ENCODE data around the gene MYL3.

MYL3 gene

DNA sequence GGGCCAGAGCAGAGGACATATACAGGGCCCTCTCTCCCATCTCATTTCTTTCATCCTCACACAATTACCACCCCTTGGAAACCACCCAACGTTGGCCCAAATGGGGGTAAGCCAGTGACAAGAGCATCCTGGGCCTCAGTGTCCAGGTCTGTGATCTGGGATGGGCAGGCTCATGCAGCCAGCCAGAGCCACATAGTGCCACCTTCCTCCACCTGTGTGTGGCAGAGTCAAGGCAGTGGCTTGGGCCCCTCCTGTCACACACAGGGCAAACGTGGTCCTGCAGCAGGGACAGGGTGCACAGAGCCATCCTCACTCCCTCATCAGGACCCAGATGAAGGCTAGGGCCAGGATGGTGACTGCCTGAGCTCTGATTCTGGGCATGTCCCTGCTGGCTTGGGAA, 2.3 kb upstream of the MYL3 start:
- H3K36me3 ChIP-seq (ENCODE audit: control insufficient read depth, insufficient read depth, low read length): no peaks in the 10 kb centered on the region
- H3K27me3 ChIP-seq (ENCODE audit: control insufficient read depth, insufficient read depth, low read length): no peaks in the 10 kb centered on the region
- peaks cover 16% of the 10 kb centered on the region for H3K4me1 ChIP-seq (ENCODE audit: control insufficient read depth, insufficient read depth, low read length)
- H3K27ac ChIP-seq (ENCODE audit: low read depth, low read length): no peak overlapping the region
- H3K4me3 ChIP-seq (ENCODE audit: low read length): no peak overlapping the region
- H3K9ac ChIP-seq (ENCODE audit: low read length): no peak overlapping the region

DNA sequence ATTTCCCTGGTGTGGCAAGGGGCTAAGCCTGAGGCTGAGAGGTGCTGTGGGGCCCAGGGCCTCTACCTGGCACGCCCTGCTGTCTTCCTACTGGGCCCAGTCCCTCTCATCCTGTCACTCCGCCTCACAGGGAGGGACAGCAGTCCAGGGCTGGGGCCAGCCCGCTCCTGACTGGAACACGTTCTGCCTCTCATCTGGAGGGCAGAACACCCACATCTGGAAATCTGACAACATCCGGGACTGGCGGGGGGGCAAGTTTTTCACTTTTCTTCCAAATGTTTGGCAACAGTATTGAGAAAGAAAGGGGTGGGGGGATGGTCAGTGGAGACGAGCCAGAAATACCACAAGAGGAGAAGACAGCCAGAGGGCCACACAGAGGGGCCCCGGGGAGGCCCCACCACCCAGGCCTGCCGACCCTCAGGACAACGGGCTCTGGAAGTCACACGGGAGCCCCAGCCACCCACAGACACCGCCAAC, 1.8 kb upstream of the MYL3 start:
- H3K4me1 ChIP-seq (ENCODE audit: control insufficient read depth, insufficient read depth, low read length): peaks cover 16% of the 10 kb centered on the region

DNA sequence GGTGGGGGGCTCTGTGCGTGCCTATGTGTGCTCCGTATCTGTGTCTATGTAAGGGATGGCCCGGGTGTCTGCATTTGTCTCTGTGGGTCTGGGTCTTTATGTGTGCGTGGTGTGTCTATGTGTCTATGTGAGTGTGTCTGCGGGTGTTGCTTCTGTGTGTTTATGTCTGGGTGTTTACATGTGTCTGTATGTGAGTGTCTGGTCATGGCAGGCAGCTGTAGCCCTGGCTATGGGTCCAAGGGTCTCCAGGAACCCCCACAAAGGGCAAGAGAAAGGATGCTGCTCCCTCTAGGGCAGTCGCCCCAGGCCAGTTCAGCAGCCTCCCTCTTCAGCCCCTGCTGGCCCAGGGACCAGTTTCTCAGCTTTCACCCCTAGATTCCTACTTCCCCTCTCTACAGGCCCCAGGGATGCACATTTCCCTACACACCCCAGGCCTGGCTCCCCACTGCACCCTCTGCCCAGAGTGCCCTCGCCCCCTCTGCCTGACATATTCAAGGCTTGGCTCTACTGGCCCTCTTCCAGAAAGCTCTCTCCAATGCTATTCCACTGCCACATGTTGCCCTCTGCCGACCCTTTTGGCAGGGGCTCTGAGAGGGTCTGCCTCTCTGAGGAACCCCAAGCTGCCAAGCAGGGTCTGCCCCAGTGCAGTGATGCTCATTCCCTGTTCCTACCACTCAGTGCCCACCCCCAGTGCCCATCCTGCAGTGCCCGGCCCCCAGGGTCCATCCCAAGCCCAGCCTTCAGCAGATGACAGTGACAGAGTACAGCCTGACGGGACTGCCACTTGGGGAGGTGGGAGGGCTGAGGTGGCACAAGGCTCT, 1.0 kb upstream of the MYL3 start:
- Histone ChIP-seq H3K9ac (ENCODE audit: low read length) (no peak overlapping the region), H3K4me3 (ENCODE audit: low read length) (no peak overlapping the region), H3K27ac (ENCODE audit: low read depth, low read length) (no peak overlapping the region), H3K4me1 (ENCODE audit: control insufficient read depth, insufficient read depth, low read length) (peaks cover 16% of the 10 kb centered on the region), H3K27me3 (ENCODE audit: control insufficient read depth, insufficient read depth, low read length) (no peaks in the 10 kb centered on the region), H3K36me3 (ENCODE audit: control insufficient read depth, insufficient read depth, low read length) (no peaks in the 10 kb centered on the region)

More for the DNA sequence above, 1.8 kb upstream of the MYL3 start:
- Histone ChIP-seq H3K4me3 (ENCODE audit: low read length) (no peak overlapping the region), H3K36me3 (ENCODE audit: control insufficient read depth, insufficient read depth, low read length) (no peaks in the 10 kb centered on the region), H3K27me3 (ENCODE audit: control insufficient read depth, insufficient read depth, low read length) (no peaks in the 10 kb centered on the region), H3K9ac (ENCODE audit: low read length) (no peak overlapping the region), H3K27ac (ENCODE audit: low read depth, low read length) (no peak overlapping the region)

DNA sequence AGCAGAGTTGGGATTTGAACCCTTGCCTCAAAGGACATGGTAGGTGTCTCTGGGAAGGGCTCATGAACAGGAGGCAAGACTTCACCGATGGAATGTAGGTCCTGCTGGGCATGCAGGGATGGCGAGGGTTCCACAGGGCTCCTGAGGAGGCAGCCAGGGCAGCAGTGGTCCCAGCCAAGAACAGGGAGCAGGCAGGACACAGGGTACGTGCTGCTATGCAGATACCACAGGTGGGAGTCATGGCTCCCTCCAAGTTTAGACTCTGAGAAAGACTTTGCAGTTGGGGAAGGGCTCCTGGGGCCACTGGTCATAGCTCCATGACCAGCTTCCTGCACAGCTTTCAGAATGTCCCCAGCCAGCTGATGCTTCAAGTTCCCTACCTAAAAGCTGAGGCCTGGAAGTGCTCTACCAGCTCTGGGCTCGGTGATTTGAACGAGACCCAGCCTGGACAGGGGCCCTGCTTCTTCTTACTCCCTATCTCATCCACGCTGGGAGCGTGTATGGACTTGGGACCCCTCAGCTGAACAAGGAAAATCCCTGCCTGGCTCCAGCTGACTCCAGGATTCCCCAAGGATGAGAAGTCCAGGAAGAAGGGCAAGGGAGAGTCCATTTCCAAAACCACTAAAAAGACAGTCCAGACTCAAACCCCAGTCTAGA, 747 bp downstream of the MYL3 start:
- no peak overlapping the region for H3K4me3 ChIP-seq (ENCODE audit: low read length)
- no peak overlapping the region for H3K27ac ChIP-seq (ENCODE audit: low read depth, low read length)
- H3K36me3 ChIP-seq (ENCODE audit: control insufficient read depth, insufficient read depth, low read length): no peaks in the 10 kb centered on the region
- peaks cover 6% of the 10 kb centered on the region for H3K4me1 ChIP-seq (ENCODE audit: control insufficient read depth, insufficient read depth, low read length)
- H3K9ac ChIP-seq (ENCODE audit: low read length): no peak overlapping the region
- H3K27me3 ChIP-seq (ENCODE audit: control insufficient read depth, insufficient read depth, low read length): no peaks in the 10 kb centered on the region

DNA sequence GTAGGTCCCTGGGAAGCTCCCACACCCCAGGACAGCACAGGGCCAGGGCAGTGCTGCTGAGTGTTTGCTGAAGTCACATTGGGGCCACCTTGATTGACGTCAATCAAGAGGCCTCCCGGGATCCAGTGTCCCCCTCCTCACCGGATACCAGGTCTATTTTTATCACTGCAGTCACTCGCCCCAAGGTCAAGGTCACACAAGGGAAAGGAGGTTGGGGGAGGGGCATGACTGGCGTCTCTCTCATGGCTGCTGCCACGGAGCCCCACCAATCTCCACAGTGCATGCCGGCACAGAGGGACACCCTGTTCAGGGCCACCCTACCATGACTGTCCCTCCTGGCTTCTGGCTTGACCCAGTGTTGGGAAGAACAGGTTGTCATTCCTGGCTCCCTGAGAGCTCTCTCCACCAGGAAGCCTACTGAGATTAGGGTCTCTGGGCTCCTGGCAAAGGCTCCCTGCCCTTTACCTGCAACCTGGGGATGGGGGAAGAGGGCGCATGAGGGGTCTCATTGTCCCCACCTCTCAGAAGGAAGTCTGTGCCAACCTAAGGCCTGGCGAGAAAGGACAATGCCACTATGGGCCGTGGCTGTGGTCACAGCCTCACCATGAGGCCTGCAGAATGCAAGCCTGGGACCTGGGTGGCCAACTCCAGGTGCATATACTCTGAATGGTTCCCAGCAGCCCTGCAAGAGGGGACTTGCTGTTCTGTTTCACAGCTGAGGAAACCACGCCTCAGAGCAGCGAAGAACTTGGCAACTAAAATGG, 1.5 kb downstream of the MYL3 start:
- Histone ChIP-seq H3K9ac (ENCODE audit: low read length) (no peak overlapping the region), H3K36me3 (ENCODE audit: control insufficient read depth, insufficient read depth, low read length) (no peaks in the 10 kb centered on the region), H3K27me3 (ENCODE audit: control insufficient read depth, insufficient read depth, low read length) (no peaks in the 10 kb centered on the region), H3K27ac (ENCODE audit: low read depth, low read length) (no peak overlapping the region), H3K4me3 (ENCODE audit: low read length) (no peak overlapping the region), H3K4me1 (ENCODE audit: control insufficient read depth, insufficient read depth, low read length) (no peaks in the 10 kb centered on the region)

DNA sequence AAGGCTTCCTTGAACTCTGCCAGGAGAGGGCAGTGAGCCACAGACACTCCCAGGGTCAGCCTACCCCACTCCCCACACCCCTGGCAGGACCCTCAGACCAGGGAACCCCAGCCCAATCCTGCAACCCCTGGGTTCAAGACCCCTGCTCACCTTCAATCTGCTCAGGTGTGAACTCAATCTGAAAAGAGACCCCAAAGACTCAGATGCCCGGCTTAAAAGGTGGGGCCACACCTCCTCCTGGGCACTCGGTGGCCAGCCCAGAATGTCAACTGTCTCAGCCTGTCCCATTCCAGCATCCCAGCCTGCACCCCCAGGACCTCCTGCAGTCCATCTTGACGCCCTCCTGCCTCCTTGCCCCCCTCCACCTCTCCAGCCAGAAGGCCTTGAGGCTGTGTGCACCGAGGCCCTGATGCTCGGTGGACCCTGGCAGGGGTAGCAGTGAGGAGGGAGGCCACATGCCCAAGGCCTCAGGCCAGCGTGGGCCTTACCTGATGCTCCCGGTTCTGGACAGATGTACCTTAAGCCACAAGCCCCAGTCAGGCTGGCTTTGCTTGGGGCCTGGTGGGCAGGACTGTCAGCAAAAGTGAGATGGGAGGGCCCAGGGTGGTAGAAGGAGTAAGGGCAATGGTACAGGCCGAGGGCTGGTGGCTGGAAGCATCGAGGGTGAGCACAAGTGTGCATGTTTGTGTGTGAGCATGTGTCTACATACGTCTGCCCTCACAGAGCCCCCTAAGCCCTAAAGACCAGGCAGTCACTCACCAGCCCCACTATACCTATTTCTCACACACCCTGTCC, 2.2 kb downstream of the MYL3 start:
- Histone ChIP-seq H3K27me3 (ENCODE audit: control insufficient read depth, insufficient read depth, low read length) (no peaks in the 10 kb centered on the region), H3K4me3 (ENCODE audit: low read length) (no peak overlapping the region), H3K36me3 (ENCODE audit: control insufficient read depth, insufficient read depth, low read length) (no peaks in the 10 kb centered on the region), H3K4me1 (ENCODE audit: control insufficient read depth, insufficient read depth, low read length) (no peaks in the 10 kb centered on the region), H3K27ac (ENCODE audit: low read depth, low read length) (no peak overlapping the region), H3K9ac (ENCODE audit: low read length) (no peak overlapping the region)

DNA sequence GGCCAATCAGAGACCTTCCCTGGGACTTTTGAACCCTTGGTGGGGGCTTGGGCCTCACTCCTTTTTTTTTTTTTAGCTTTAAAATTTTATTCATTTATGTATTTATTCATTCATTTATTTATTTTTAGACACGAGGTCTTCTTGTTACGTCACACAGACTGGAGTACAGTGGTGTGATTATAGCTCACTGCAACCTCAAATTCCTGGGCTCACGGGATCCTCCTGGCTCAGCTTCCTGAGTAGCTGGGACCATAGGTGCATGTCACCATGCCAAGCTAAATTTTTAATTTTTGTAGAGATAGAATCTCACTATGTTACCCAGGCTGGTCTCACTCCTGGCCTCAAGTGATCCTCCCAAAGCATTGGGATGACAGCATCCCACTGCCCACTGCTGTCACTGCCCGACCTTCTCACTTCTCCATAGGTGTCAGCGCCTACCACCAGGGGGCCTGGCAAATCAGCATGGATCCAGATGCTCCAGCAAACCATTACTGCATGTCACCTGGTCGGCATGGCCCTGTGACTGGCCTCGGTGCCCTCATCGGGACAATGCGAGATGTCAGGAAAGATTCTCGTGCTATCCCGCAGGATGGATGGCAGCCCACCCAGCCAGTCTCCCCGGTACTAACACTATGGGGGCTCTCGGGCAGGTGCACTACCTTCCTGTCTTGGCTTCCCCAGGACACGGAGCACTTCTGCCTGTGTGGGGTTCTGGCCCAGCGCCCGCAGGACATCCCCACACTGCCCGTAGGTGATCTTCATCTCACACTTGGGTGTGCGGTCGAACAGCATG, 3.0 kb downstream of the MYL3 start:
- Histone ChIP-seq H3K27me3 (ENCODE audit: control insufficient read depth, insufficient read depth, low read length) (no peaks in the 10 kb centered on the region), H3K36me3 (ENCODE audit: control insufficient read depth, insufficient read depth, low read length) (no peaks in the 10 kb centered on the region), H3K27ac (ENCODE audit: low read depth, low read length) (no peak overlapping the region), H3K4me1 (ENCODE audit: control insufficient read depth, insufficient read depth, low read length) (no peaks in the 10 kb centered on the region), H3K4me3 (ENCODE audit: low read length) (no peak overlapping the region), H3K9ac (ENCODE audit: low read length) (no peak overlapping the region)

DNA sequence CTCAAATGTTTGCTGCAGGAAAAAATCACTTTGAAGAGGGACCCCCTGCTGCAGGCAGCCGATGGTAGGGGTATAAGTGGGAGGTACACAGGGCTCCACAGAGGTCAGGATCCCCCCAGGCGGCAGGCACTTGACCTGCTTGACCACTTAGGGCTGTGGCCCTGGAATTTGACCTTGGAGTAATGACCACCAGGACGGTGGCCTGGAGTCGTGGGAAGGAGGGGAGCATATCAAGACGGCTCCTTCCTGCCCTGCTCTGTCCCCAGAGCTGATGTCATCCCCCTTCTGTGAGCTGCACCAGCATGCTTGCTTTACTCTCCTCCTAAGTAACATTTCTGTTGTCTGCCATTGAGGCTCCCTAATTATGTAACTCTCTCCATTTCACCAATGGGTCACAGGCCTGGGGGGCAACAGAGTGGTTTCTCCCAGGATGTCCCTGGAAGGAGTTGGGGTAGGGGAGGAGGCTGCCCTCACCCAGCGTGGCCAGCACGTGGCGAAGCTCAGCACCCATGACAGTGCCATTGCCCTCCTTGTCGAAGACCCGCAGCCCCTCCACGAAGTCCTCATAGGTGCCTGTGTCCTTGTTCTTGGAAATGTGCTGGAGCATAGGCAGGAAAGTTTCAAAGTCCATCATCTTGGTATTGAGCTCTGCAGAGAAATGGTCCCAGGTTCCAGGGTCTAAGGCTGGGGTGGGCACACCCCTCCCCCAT, 4.1 kb downstream of the MYL3 start:
- Histone ChIP-seq H3K27ac (ENCODE audit: low read depth, low read length) (no peak overlapping the region), H3K9ac (ENCODE audit: low read length) (no peak overlapping the region), H3K27me3 (ENCODE audit: control insufficient read depth, insufficient read depth, low read length) (no peaks in the 10 kb centered on the region), H3K4me3 (ENCODE audit: low read length) (no peak overlapping the region), H3K4me1 (ENCODE audit: control insufficient read depth, insufficient read depth, low read length) (no peaks in the 10 kb centered on the region), H3K36me3 (ENCODE audit: control insufficient read depth, insufficient read depth, low read length) (no peaks in the 10 kb centered on the region)

DNA sequence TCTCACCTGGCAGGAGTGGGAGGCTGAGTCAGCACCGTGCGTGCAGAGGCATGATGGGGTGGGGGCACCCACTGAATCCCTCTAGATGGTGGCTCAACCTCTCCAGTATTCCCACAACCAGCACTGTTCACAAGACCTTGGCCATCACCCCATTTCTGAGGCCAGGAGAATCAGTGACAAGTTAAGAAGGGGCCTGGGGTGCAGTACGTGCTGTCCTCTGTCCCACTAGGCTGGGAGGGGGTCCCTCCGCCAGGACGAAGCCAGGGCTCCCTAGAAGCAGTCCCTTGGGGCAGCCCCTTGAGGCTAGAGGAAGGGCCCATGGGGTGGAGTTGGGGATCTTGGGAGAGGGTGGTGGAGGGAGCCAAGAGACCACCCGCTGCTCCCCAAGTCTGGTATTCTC, 4.8 kb downstream of the MYL3 start:
- Histone ChIP-seq H3K9ac (ENCODE audit: low read length) (no peak overlapping the region), H3K27ac (ENCODE audit: low read depth, low read length) (no peak overlapping the region), H3K4me3 (ENCODE audit: low read length) (no peak overlapping the region), H3K36me3 (ENCODE audit: control insufficient read depth, insufficient read depth, low read length) (no peaks in the 10 kb centered on the region), H3K4me1 (ENCODE audit: control insufficient read depth, insufficient read depth, low read length) (no peaks in the 10 kb centered on the region), H3K27me3 (ENCODE audit: control insufficient read depth, insufficient read depth, low read length) (no peaks in the 10 kb centered on the region)

DNA sequence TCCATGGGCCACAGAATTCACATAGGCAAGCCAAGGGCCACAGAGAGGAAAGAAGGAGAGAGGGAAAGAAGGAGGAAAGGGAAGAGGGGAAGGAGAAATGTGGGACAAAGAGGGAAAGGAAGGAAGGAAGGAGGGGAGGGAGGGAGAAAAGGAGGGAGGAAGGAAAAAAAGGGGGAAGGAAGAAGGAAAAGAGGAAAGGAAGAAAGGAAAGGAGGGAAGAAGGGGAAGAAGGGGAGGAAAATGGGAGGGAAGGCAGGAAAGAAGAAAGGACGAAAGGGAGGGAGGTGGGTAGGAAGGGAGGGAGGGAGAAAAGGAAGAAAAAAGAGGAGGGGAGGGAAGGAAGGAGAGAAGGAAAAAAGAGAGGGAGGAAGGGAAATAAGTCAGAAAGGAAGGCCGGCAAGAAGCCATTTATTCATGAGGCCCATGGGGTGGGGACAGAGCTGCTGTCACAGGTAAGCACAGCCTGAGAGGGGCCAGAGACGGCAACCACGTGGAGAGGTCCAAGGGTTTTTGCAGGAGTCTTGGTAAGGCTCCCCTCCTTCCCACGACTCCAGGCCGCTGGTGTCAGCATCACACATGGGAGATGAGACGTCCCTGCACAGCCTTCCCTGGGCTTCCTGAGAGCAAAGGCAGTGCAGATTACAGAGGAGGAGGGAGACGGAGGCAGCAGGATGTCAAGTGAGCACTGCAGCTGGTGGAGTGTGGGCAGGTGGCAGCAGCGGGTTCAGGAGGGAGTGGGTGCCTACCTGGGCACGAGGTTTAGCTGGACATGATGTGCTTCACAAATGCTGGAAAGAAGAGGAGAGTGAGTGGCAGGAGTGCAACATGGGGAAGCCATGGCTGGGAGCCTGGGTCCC, 5.5 kb downstream of the MYL3 start:
- H3K27me3 ChIP-seq (ENCODE audit: control insufficient read depth, insufficient read depth, low read length): no peaks in the 10 kb centered on the region
- H3K9ac ChIP-seq (ENCODE audit: low read length): no peak overlapping the region
- no peaks in the 10 kb centered on the region for H3K36me3 ChIP-seq (ENCODE audit: control insufficient read depth, insufficient read depth, low read length)
- no peaks in the 10 kb centered on the region for H3K4me1 ChIP-seq (ENCODE audit: control insufficient read depth, insufficient read depth, low read length)
- no peak overlapping the region for H3K27ac ChIP-seq (ENCODE audit: low read depth, low read length)
- H3K4me3 ChIP-seq (ENCODE audit: low read length): no peak overlapping the region
